Hepatocyte (in vitro differentiated cells): ENCODE results near the gene ATP13A1. TPM values are rescaled to one million over a fixed set of nuclear protein-coding genes. Genes with fewer than 3 reads are reported as not detected.

Source experiments
- DNase-seq: peaks from one replicate; pipeline ENCODE4 v3.0.0-alpha.2; 2016; ENCODE audit warnings: low spot score
- H2AFZ ChIP-seq: fragments of 200-600 bp; sonication (generic); 2 replicates; pipeline ENCODE4 v1.6.0; 2016; ENCODE audit warnings: antibody characterized with exemption, mild to moderate bottlenecking
- H3K27ac ChIP-seq: fragments of 200-600 bp; sonication (generic); 2 replicates; pipeline ENCODE4 v1.5.1; 2016; ENCODE audit warnings: mild to moderate bottlenecking
- H3K27me3 ChIP-seq: fragments of 200-600 bp; sonication (generic); 2 replicates; pipeline ENCODE4 v1.6.1; 2016
- H3K36me3 ChIP-seq: fragments of 200-600 bp; sonication (generic); replicated peaks from 2 replicates; pipeline ENCODE4 v1.5.1; 2016; ENCODE audit warnings: low read depth; ENCODE audit not compliant: insufficient read depth
- H3K4me1 ChIP-seq: fragments of 200-600 bp; sonication (generic); 2 replicates; pipeline ENCODE4 v1.5.1; 2016; ENCODE audit warnings: mild to moderate bottlenecking, moderate library complexity; ENCODE audit not compliant: insufficient read depth
- H3K4me2 ChIP-seq: fragments of 200-600 bp; sonication (generic); 2 replicates; pipeline ENCODE4 v1.6.0; 2016
- H3K4me3 ChIP-seq: fragments of 200-600 bp; sonication (generic); 2 replicates; pipeline ENCODE4 v1.5.1; 2016; ENCODE audit warnings: mild to moderate bottlenecking
- H3K79me2 ChIP-seq: fragments of 200-600 bp; sonication (generic); 2 replicates; pipeline ENCODE4 v1.6.0; 2017; ENCODE audit warnings: mild to moderate bottlenecking
- H3K9me2 ChIP-seq: fragments of 200-600 bp; sonication (generic); replicated peaks from 2 replicates; pipeline ENCODE4 v1.6.0; 2017; ENCODE audit warnings: mild to moderate bottlenecking; ENCODE audit not compliant: insufficient read depth
- H3K9me3 ChIP-seq: fragments of 200-600 bp; sonication (generic); 2 replicates; pipeline ENCODE4 v1.5.1; 2016; ENCODE audit warnings: low read depth, mild to moderate bottlenecking
- H4K20me1 ChIP-seq: fragments of 200-600 bp; sonication (generic); 2 replicates; pipeline ENCODE4 v1.6.0; 2016; ENCODE audit warnings: mild to moderate bottlenecking; ENCODE audit not compliant: insufficient read depth, poor library complexity, severe bottlenecking
- CTCF ChIP-seq: fragments of 200-600 bp; sonication (generic); IDR thresholded peaks from 2 replicates; pipeline ENCODE4 v1.5.1; 2016; ENCODE audit warnings: antibody characterized with exemption, mild to moderate bottlenecking; ENCODE audit not compliant: poor library complexity
- EZH2 ChIP-seq: fragments of 200-600 bp; sonication (generic); IDR thresholded peaks from 2 replicates; pipeline ENCODE4 v1.6.1; 2016; ENCODE audit warnings: antibody characterized with exemption, mild to moderate bottlenecking, borderline replicate concordance
- EZH2phosphoT487 ChIP-seq: fragments of 200-600 bp; sonication (generic); IDR thresholded peaks from one replicate; pipeline ENCODE4 v1.6.1; 2018; ENCODE audit warnings: antibody characterized with exemption, mild to moderate bottlenecking, low read depth, moderate library complexity; ENCODE audit not compliant: unreplicated experiment, severe bottlenecking
- WGBS: methylation state at CpG from one replicate; pipeline ENCODE4 v1.1.6; 2016; ENCODE audit warnings: low lambda C conversion rate; ENCODE audit errors: missing lambda C conversion rate; 5-methylcytosine and 5-hydroxymethylcytosine counted together
- polyA plus RNA-seq: library from polyadenylated mRNA; unstranded; fragments of >200 nt; fragmentation: Nextera tagmentation; extraction: Ambion mirVana; gene quantifications from 2 replicates; pipeline ENCODE4 v1.2.1, GENCODE V29; 2016
- total RNA-seq: library from RNA; depleted of rRNA; stranded (reverse); fragments of >200 nt; gene quantifications from 2 replicates; pipeline ENCODE4 v1.2.3, GENCODE V29; 2014

The ATP13A1 gene
- total and polyA plus RNA-seq, 2 experiments from 2014 or later = 97.5 to 113 TPM

DNA sequence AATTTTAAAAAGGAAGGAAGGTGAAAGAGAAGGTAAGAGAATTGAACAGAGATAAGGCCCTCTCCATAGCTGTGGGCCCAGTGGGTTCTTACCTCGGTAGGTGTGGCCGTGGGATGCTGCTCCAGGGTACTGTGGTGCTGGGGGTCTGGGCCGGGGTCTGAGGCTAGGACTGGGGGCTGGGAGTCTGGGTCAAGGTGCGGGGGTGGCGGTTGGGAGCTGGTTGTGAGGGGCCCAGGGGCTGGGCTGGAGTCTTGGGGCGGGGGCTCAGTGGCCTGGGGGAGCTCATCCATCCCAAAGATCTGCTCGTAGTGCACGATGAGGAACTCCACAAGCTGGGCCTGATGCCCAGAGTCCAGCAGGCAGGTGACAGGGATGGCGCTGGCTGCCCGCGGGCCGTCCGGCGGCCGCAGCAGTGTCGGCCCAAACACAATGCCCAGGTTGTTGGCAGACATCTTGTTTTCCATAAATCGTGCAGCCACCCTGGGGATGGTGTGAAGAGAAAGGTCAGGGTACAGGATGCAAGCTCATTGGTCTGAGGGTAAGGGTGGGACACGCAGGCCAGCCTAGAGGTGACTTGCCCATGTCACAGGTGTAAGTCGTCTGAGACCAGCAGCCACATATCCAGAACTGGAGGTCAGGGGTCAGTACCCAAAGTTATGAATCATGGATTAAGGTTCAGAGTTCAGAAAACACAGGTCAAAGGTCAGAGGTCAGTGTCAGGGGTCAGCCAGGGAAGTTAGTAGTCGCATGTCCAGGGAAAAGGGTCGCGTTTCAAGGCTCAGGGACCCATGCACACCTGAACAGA, 29.6 kb downstream of the ATP13A1 start:
- no peaks in the 10 kb centered on the region for H3K36me3 ChIP-seq
- no peak for DNase-seq
- H3K4me3 ChIP-seq = no peak overlapping the region
- no peaks in the 10 kb centered on the region for H3K9me2 ChIP-seq
- no peaks in the 10 kb centered on the region for H3K27me3 ChIP-seq
- no peaks in the 10 kb centered on the region for H3K79me2 ChIP-seq
- no peak overlapping the region for H2AFZ ChIP-seq
- 98% methylated on average over 18 of the region's 22 CpGs for WGBS
- no peak overlapping the region for H3K27ac ChIP-seq
- H4K20me1 ChIP-seq = no peaks in the 10 kb centered on the region
- no peaks in the 10 kb centered on the region for H3K4me1 ChIP-seq
- H3K9me3 ChIP-seq = no peaks in the 10 kb centered on the region
- TF ChIP-seq EZH2phosphoT487 = no peak
- no peak for TF ChIP-seq CTCF
- no peak for TF ChIP-seq EZH2
- H3K4me2 ChIP-seq = no peak overlapping the region

DNA sequence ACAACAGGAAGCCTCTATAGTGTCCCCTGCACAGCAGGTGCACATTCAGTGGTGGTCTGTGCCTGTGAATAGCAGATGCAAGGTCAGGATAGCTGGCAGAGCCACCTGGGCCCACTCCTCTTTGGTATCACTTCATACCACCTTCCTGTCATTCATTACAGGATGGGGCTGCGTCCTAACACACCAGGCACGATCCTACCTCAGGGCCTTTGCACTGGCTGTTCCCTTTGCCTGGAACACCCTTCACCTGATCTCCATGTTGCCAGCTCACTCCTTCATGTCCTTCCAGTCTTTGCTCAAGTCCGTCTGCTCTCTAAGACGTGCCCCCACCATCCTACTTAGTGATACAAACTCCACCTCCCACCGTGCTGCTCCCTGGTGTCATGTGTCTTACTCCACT, 30.8 kb downstream of the ATP13A1 start:
- DNase-seq = no peak
- Histone ChIP-seq H4K20me1 (no peaks in the 10 kb centered on the region), H3K27ac (no peak overlapping the region), H3K9me3 (no peaks in the 10 kb centered on the region), H3K79me2 (no peaks in the 10 kb centered on the region), H3K4me1 (no peaks in the 10 kb centered on the region), H2AFZ (no peak overlapping the region), H3K4me3 (no peak overlapping the region), H3K27me3 (no peaks in the 10 kb centered on the region), H3K9me2 (no peaks in the 10 kb centered on the region), H3K4me2 (no peak overlapping the region), H3K36me3 (no peaks in the 10 kb centered on the region)
- TF ChIP-seq EZH2phosphoT487 (no peak), EZH2 (no peak), CTCF (no peak)
- WGBS = 80% methylated on average over 5 of the region's 5 CpGs

- 93% methylated on average over 7 of the region's 7 CpGs for WGBS
- H3K27ac ChIP-seq = no peak overlapping the region
- no peak overlapping the region for H2AFZ ChIP-seq
- H3K4me2 ChIP-seq = no peak overlapping the region
- H3K4me3 ChIP-seq = no peak overlapping the region
- H3K79me2 ChIP-seq = no peaks in the 10 kb centered on the region
- TF ChIP-seq EZH2 = no peak
- H4K20me1 ChIP-seq = no peaks in the 10 kb centered on the region
- H3K36me3 ChIP-seq = no peaks in the 10 kb centered on the region
- DNase-seq = no peak
- H3K4me1 ChIP-seq = no peaks in the 10 kb centered on the region
- H3K27me3 ChIP-seq = no peaks in the 10 kb centered on the region
- no peaks in the 10 kb centered on the region for H3K9me3 ChIP-seq
- H3K9me2 ChIP-seq = no peaks in the 10 kb centered on the region
Observed at GRCh38 chr19:19631346-19631745, 32.1 kb downstream of the ATP13A1 start.

DNA sequence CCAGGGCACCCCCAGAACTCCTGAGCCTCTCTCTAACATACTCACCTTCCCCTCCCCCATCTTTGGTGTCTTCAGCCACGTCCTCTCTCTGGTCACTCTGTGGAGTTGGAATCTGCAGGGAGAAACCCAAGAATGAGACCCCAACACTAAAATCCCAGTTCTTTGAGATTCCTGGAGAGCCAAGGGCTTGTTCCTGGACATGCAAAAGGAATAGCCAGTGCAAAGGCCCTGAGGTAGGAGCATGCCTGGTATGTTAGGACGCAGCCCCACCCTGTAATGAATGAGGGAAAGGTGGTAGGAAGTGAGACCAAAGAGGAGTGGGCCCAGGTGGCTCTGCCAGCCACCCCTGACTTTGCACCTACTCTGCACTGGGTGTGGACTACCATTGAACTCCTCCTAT, 33.0 kb downstream of the ATP13A1 start:
- H3K4me3 ChIP-seq = no peak overlapping the region
- H3K4me2 ChIP-seq = no peak overlapping the region
- DNase-seq = no peak
- no peaks in the 10 kb centered on the region for H3K27me3 ChIP-seq
- H3K4me1 ChIP-seq = no peaks in the 10 kb centered on the region
- WGBS = 100% methylated on average over 2 of the region's 2 CpGs
- H3K36me3 ChIP-seq = no peaks in the 10 kb centered on the region
- H3K9me2 ChIP-seq = no peaks in the 10 kb centered on the region
- no peak overlapping the region for H2AFZ ChIP-seq
- TF ChIP-seq EZH2 = no peak
- TF ChIP-seq EZH2phosphoT487 = no peak
- no peak for TF ChIP-seq CTCF
- H3K9me3 ChIP-seq = no peaks in the 10 kb centered on the region
- H4K20me1 ChIP-seq = no peaks in the 10 kb centered on the region
- no peaks in the 10 kb centered on the region for H3K79me2 ChIP-seq
- no peak overlapping the region for H3K27ac ChIP-seq
